PC-3 (cell line): ENCODE measurements around the gene FAM72A.
"Not testable (repeated sequence)": the region's sequence is repeated elsewhere in the genome, so short reads cannot be mapped to it uniquely, and the experiment has no call there.

Experiments used
- EZH2phosphoT487 ChIP-seq: fragments of 300-600 bp; sonication (generic); IDR thresholded peaks from 2 replicates; pipeline ENCODE4 v1.6.1; 2018; ENCODE audit warnings: mild to moderate bottlenecking, antibody characterized with exemption, low read length, borderline replicate concordance
- TF ChIP-seq, protein P1 (sequence below): fragments of 300-600 bp; sonication (generic); conservative IDR thresholded peaks from 2 replicates; pipeline ENCODE4 v1.5.1; 2017; ENCODE audit warnings: antibody characterized with exemption, low read depth, mild to moderate bottlenecking, low read length

DNA sequence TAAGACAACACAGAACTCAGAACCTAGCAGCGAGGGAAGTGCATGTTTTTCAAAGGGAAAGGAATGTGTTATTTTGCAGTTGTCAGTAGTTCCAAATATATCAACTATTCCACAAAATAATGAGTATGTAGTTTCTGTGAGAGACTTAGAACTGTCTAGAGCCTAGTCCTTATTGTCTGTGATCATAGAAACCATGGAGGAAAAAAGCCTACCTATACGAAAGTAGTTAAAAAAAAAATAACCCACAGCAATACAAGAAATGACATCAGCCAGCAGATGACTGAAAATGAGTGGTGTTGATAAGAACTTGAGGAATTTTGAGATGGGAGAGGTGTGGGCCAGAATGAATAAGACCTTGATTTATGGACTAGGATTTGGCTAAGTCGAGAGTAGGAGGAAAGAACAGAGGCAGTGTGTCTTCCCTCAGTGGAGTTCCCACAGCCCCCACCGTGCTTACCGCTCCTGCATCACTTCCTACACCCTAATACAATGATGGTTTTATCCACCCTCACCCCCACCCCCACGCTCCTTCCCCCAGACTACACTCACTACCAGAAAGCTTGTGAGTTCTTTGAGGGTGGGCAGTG lies 21.6 kb upstream of the FAM72A start:
- TF ChIP-seq EZH2phosphoT487, result not testable (repeated sequence)
- TF ChIP-seq, protein P1, sequence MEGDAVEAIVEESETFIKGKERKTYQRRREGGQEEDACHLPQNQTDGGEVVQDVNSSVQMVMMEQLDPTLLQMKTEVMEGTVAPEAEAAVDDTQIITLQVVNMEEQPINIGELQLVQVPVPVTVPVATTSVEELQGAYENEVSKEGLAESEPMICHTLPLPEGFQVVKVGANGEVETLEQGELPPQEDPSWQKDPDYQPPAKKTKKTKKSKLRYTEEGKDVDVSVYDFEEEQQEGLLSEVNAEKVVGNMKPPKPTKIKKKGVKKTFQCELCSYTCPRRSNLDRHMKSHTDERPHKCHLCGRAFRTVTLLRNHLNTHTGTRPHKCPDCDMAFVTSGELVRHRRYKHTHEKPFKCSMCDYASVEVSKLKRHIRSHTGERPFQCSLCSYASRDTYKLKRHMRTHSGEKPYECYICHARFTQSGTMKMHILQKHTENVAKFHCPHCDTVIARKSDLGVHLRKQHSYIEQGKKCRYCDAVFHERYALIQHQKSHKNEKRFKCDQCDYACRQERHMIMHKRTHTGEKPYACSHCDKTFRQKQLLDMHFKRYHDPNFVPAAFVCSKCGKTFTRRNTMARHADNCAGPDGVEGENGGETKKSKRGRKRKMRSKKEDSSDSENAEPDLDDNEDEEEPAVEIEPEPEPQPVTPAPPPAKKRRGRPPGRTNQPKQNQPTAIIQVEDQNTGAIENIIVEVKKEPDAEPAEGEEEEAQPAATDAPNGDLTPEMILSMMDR, result not testable (repeated sequence)
